ENCODE data around the gene ACAD10.

ACAD10 gene

GRCh38 chr12:111780166-111780565 is 94.3 kb downstream of the ACAD10 start:
- DNase-seq, result no peak

- no peak for DNase-seq
Observed at GRCh38 chr12:111780615-111781014, 94.8 kb downstream of the ACAD10 start.

- DNase-seq, result no peak
Observed at GRCh38 chr12:111781085-111781658, 95.3 kb downstream of the ACAD10 start.

- DNase-seq, result no peak
Observed at GRCh38 chr12:111783046-111783445, 97.2 kb downstream of the ACAD10 start.

- no peak for DNase-seq
Observed at GRCh38 chr12:111784953-111785352, 99.1 kb downstream of the ACAD10 start.

GRCh38 chr12:111785651-111786050 is 99.8 kb downstream of the ACAD10 start:
- DNase-seq, result no peak

GRCh38 chr12:111788178-111788654 is 102.4 kb downstream of the ACAD10 start:
- no peak for DNase-seq

- no peak for DNase-seq
Observed at GRCh38 chr12:111789779-111790178, 103.9 kb downstream of the ACAD10 start.

GRCh38 chr12:111791507-111791906 is 105.7 kb downstream of the ACAD10 start:
- no peak for DNase-seq

- no peak for DNase-seq
Observed at GRCh38 chr12:111792155-111792855, 106.5 kb downstream of the ACAD10 start.

- no peak for DNase-seq
Observed at GRCh38 chr12:111792856-111793235, 107.0 kb downstream of the ACAD10 start.

- DNase-seq, result no peak
Observed at GRCh38 chr12:111798182-111798581, 112.3 kb downstream of the ACAD10 start.

- DNase-seq, result no peak
Observed at GRCh38 chr12:111799758-111800157, 113.9 kb downstream of the ACAD10 start.

GRCh38 chr12:111803038-111803626 is 117.3 kb downstream of the ACAD10 start:
- no peak for DNase-seq

- DNase-seq, result no peak
Observed at GRCh38 chr12:111803851-111804250, 118.0 kb downstream of the ACAD10 start.

GRCh38 chr12:111806304-111806703 is 120.5 kb downstream of the ACAD10 start:
- DNase-seq, result no peak
